ENCODE measurements around the gene TMEM74B.
A peak's percentile ranks its signal among the peaks of the same experiment; 100 is the strongest.

TMEM74B gene

GRCh38 chr20:1225263-1225782 is 40.5 kb upstream of the TMEM74B start (continued):
- TF ChIP-seq ZNF121 (tag by site-specific recombination; IDR thresholded peaks at IDR 0.05) (no peak), ZNF366 (tag by site-specific recombination; conservative IDR thresholded peaks at IDR 0.05) (no peak), ZNF571 (tag by site-specific recombination; IDR thresholded peaks at IDR 0.05) (no peak), ZFHX2 (tag by site-specific recombination; conservative IDR thresholded peaks at IDR 0.05) (no peak; the same call in 1 of the 2 replicates), ZNF521 (tag by site-specific recombination; IDR thresholded peaks at IDR 0.05) (no peak), RBAK (tag by site-specific recombination; IDR thresholded peaks at IDR 0.05) (no peak), ZNF175 (tag by site-specific recombination; IDR thresholded peaks at IDR 0.05) (no peak), EGR2 (tag by site-specific recombination; IDR thresholded peaks at IDR 0.05; ENCODE audit: low read depth) (no peak), SP2 (tag by site-specific recombination; IDR thresholded peaks at IDR 0.05) (peak; percentile 48), PRDM4 (tag by site-specific recombination; IDR thresholded peaks at IDR 0.05) (no peak), ZNF623 (tag by site-specific recombination; IDR thresholded peaks at IDR 0.05) (no peak), ZNF704 (tag by site-specific recombination; IDR thresholded peaks at IDR 0.05) (no peak), ZEB2 (tag by site-specific recombination; IDR thresholded peaks at IDR 0.05) (0 out of 2 replicates have a peak, but pooled peaks have one; percentile 21), ZBTB20 (tag by site-specific recombination; IDR thresholded peaks at IDR 0.05) (peak; percentile 40; the same call in 1 of the 2 replicates), ZNF76 (tag by site-specific recombination; IDR thresholded peaks at IDR 0.05; ENCODE audit: borderline replicate concordance, low read depth) (no peak), ZNF624 (tag by site-specific recombination; IDR thresholded peaks at IDR 0.05) (no peak), ZNF549 (tag by site-specific recombination; IDR thresholded peaks at IDR 0.05) (no peak), ZNF354C (tag by site-specific recombination; IDR thresholded peaks at IDR 0.05; ENCODE audit: borderline replicate concordance, low read depth) (no peak), ZNF701 (tag by site-specific recombination; IDR thresholded peaks at IDR 0.05) (no peak), YY1 (tag by site-specific recombination; IDR thresholded peaks at IDR 0.05) (no peak), ZNF777 (tag by site-specific recombination; IDR thresholded peaks at IDR 0.05; ENCODE audit: borderline replicate concordance) (no peak), ZNF600 (tag by site-specific recombination; IDR thresholded peaks at IDR 0.05) (peak; percentile 76), ZNF174 (tag by site-specific recombination; IDR thresholded peaks at IDR 0.05) (no peak)

- ChIA-PET POLR2A (no interaction called here), CTCF (interaction anchor here (1.1 to 1.5 kb wide), 2 partner anchors 11 to 280 kb away, joined by 4 to 9 read pairs; no protein-coding TSS in a partner anchor)
- 0 out of 2 replicates have a peak, but pooled peaks cover 2% of the 10 kb centered on the region for H3K4me1 ChIP-seq (ENCODE audit: control insufficient read depth, insufficient read depth, low read length)
- no peaks in the 10 kb centered on the region for H3K9me3 ChIP-seq (ENCODE audit: control insufficient read depth, insufficient read depth, low read depth, low read length)
- no peaks in the 10 kb centered on the region for H3K36me3 ChIP-seq (ENCODE audit: control insufficient read depth in 2 of 2, insufficient read depth in 1 of 2, low read length in 2 of 2)
- no peak for TF ChIP-seq ZNF132 (tag by site-specific recombination; IDR thresholded peaks at IDR 0.05; ENCODE audit: borderline replicate concordance)
- no peak for TF ChIP-seq ZNF549 (tag by site-specific recombination; IDR thresholded peaks at IDR 0.05)
- no peak for TF ChIP-seq SALL2 (tag by site-specific recombination; IDR thresholded peaks at IDR 0.05; ENCODE audit: borderline replicate concordance)
- TF ChIP-seq ZNF837 (tag by site-specific recombination; IDR thresholded peaks at IDR 0.05) = no peak
- TF ChIP-seq ZNF302 (tag by site-specific recombination; IDR thresholded peaks at IDR 0.05; ENCODE audit: low read depth) = no peak
- TF ChIP-seq ZNF202 (tag by site-specific recombination; IDR thresholded peaks at IDR 0.05; ENCODE audit: borderline replicate concordance) = no peak
- no peak for TF ChIP-seq ZNF792 (tag by site-specific recombination; IDR thresholded peaks at IDR 0.05)
- no peak for TF ChIP-seq PRDM4 (tag by site-specific recombination; IDR thresholded peaks at IDR 0.05)
- no peak for TF ChIP-seq ZBTB8A (tag by site-specific recombination; IDR thresholded peaks at IDR 0.05)
- TF ChIP-seq ZNF660 (tag by site-specific recombination; IDR thresholded peaks at IDR 0.05) = no peak
- no peak overlapping the region for H3K27ac ChIP-seq (ENCODE audit: extremely low read depth, low read depth, low read length)
- no peak overlapping the region for H3K4me3 ChIP-seq (ENCODE audit: low read depth, low read length)
Observed at GRCh38 chr20:1224205-1224890, 39.6 kb upstream of the TMEM74B start.
